ENCODE data around the gene GPATCH1. TPM values are rescaled to one million over a fixed set of nuclear protein-coding genes. Genes with fewer than 3 reads are reported as not detected.
A peak's percentile ranks its signal among the peaks of the same experiment; 100 is the strongest.

Gene GPATCH1
- total and polyA plus RNA-seq, 2 of the 13 experiments (the other 11 are each of a cell fraction or from before 2014, with no cell fraction given): 6.8 to 6.9 TPM

GRCh38 chr19:33176670-33177416, 95.9 kb downstream of the GPATCH1 start (continued):
- TF ChIP-seq ZNF691 (CRISPR knock-in tag; IDR thresholded peaks at IDR 0.05; ENCODE audit: borderline replicate concordance, low read depth): peak; percentile 29
- TF ChIP-seq PHF8 (CRISPR knock-in tag; IDR thresholded peaks at IDR 0.05): peak; percentile 96
- peak in 1 of 2 experiments; percentile 55; a peak in 1 of 4 replicates for TF ChIP-seq ATF4 (CRISPR knock-in tag; IDR thresholded peaks at IDR 0.05)
- TF ChIP-seq THAP11 (CRISPR knock-in tag; IDR thresholded peaks at IDR 0.05): peak; percentile 82
- peak; percentile 78 for TF ChIP-seq ZNF7 (CRISPR knock-in tag; IDR thresholded peaks at IDR 0.05)
- peak; percentile 16; the same call in 1 of the 2 replicates for TF ChIP-seq ZNF180 (CRISPR knock-in tag; IDR thresholded peaks at IDR 0.05; ENCODE audit: borderline replicate concordance, low read depth)
- TF ChIP-seq ZIK1 (CRISPR knock-in tag; IDR thresholded peaks at IDR 0.05; ENCODE audit: borderline replicate concordance, low read depth): peak; percentile 73; the same call in 1 of the 2 replicates
- 0 out of 2 replicates have a peak, but pooled peaks have one; percentile 71 for TF ChIP-seq ZNF607 (CRISPR knock-in tag; IDR thresholded peaks at IDR 0.05; ENCODE audit: borderline replicate concordance)
- TF ChIP-seq ZBTB38 (CRISPR knock-in tag; IDR thresholded peaks at IDR 0.05): no peak; the same call in 1 of the 2 replicates
- TF ChIP-seq CSRNP1 (CRISPR knock-in tag; IDR thresholded peaks at IDR 0.05): no peak
- peak; percentile 79 for TF ChIP-seq ZNF331 (CRISPR knock-in tag; IDR thresholded peaks at IDR 0.05)
- TF ChIP-seq SNRNP70 (IDR thresholded peaks at IDR 0.05; ENCODE audit: low read depth, low read length): no peak
- TF ChIP-seq TCF12 (IDR thresholded peaks at IDR 0.05): no peak
- peak; percentile 23; the same call in 1 of the 2 replicates for TF ChIP-seq TCF12 (CRISPR knock-in tag; IDR thresholded peaks at IDR 0.05)
- 0 out of 2 replicates have a peak, but pooled peaks have one; percentile 19 for TF ChIP-seq ZFP90 (CRISPR knock-in tag; IDR thresholded peaks at IDR 0.05; ENCODE audit: borderline replicate concordance)
- TF ChIP-seq REST (IDR thresholded peaks at IDR 0.05; ENCODE audit: borderline replicate concordance in 1 of 2, low read depth in 1 of 2, low read length in 2 of 2): peak in 1 of 2 experiments; percentile 0; a peak in 1 of 4 replicates
- peak; percentile 64; the same call in 1 of the 2 replicates for TF ChIP-seq ZNF460 (CRISPR knock-in tag; IDR thresholded peaks at IDR 0.05; ENCODE audit: borderline replicate concordance)
- TF ChIP-seq MTF2 (CRISPR knock-in tag; IDR thresholded peaks at IDR 0.05; ENCODE audit: borderline replicate concordance): no peak
- no peak; the same call in 1 of the 2 replicates for TF ChIP-seq IRF9 (CRISPR knock-in tag; IDR thresholded peaks at IDR 0.05; ENCODE audit: borderline replicate concordance)
- TF ChIP-seq GATAD1 (CRISPR knock-in tag; IDR thresholded peaks at IDR 0.05): peak; percentile 60; the same call in 1 of the 2 replicates
